Measurements from ENCODE around the gene MAGI1. TPM values are rescaled to one million over a fixed set of nuclear protein-coding genes. Genes with fewer than 3 reads are reported as not detected.

Gene MAGI1
- total RNA-seq, 1 experiment from 2014 or later: 38.6 TPM

DNA sequence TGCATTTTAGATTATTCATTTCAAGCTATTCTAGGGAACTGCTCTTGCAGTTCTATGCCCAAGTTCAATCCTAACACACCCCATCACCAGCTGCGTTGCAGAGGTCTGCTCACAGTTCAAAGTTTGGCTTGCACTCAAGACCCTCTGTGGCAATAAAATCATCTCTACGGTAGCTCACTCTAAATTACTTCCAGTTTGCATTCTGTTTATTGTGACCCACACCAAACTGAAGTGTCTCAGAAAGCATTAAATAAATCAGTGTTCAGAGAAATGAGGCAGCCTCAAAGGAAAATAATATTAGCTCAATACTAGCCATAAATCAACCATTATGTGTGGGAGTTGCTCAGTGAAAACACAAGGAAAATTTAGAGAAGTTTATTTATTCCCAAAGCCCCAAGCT, 250.3 kb downstream of the MAGI1 start:
- ATAC-seq: no peak
- intact Hi-C loops (cut with micrococcal nuclease): loop anchor here (5.0 kb wide), 1 partner anchor 249 kb away; the partner anchor contains the start of gene MAGI1
- no peaks in the 10 kb centered on the region for H3K79me2 ChIP-seq (ENCODE audit: insufficient read depth, low read length)
- H3K9ac ChIP-seq (ENCODE audit: low read length): no peak overlapping the region
- BruUV-seq (replicated peaks): no TSS peak
- no peaks in the 10 kb centered on the region for H4K20me1 ChIP-seq (ENCODE audit: insufficient read depth)
- TF ChIP-seq CEBPB (IDR thresholded peaks at IDR 0.05; ENCODE audit: low read depth): no peak
- TF ChIP-seq FOSL1 (IDR thresholded peaks at IDR 0.05; ENCODE audit: low read depth): no peak
- TF ChIP-seq EZH2phosphoT487 (IDR thresholded peaks at IDR 0.05; ENCODE audit: borderline replicate concordance): no peak
- TF ChIP-seq MAX (IDR thresholded peaks at IDR 0.05): no peak
- no peak for TF ChIP-seq SRF (IDR thresholded peaks at IDR 0.05; ENCODE audit: low read depth)
- no peak for TF ChIP-seq POLR2A (IDR thresholded peaks at IDR 0.05; ENCODE audit: borderline replicate concordance, extremely low read depth, insufficient read depth, insufficient read length)
- TF ChIP-seq, protein P1, sequence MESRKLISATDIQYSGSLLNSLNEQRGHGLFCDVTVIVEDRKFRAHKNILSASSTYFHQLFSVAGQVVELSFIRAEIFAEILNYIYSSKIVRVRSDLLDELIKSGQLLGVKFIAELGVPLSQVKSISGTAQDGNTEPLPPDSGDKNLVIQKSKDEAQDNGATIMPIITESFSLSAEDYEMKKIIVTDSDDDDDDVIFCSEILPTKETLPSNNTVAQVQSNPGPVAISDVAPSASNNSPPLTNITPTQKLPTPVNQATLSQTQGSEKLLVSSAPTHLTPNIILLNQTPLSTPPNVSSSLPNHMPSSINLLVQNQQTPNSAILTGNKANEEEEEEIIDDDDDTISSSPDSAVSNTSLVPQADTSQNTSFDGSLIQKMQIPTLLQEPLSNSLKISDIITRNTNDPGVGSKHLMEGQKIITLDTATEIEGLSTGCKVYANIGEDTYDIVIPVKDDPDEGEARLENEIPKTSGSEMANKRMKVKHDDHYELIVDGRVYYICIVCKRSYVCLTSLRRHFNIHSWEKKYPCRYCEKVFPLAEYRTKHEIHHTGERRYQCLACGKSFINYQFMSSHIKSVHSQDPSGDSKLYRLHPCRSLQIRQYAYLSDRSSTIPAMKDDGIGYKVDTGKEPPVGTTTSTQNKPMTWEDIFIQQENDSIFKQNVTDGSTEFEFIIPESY (IDR thresholded peaks at IDR 0.05; ENCODE audit: extremely low read depth, insufficient replicate concordance, low read length): no peak
- TF ChIP-seq EZH2 (IDR thresholded peaks at IDR 0.05): no peak
- no peak for TF ChIP-seq TCF7L2 (IDR thresholded peaks at IDR 0.05; ENCODE audit: borderline replicate concordance, extremely low read depth, insufficient read depth, insufficient read length)
- TF ChIP-seq POLR2AphosphoS5 (IDR thresholded peaks at IDR 0.05; ENCODE audit: low read depth, low read length): no peak
- TF ChIP-seq, protein P2, sequence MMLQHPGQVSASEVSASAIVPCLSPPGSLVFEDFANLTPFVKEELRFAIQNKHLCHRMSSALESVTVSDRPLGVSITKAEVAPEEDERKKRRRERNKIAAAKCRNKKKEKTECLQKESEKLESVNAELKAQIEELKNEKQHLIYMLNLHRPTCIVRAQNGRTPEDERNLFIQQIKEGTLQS (IDR thresholded peaks at IDR 0.05): no peak
- TF ChIP-seq SIN3A (IDR thresholded peaks at IDR 0.05; ENCODE audit: low read depth): no peak
- no peak for TF ChIP-seq JUND (IDR thresholded peaks at IDR 0.05)
- TF ChIP-seq, protein P3, sequence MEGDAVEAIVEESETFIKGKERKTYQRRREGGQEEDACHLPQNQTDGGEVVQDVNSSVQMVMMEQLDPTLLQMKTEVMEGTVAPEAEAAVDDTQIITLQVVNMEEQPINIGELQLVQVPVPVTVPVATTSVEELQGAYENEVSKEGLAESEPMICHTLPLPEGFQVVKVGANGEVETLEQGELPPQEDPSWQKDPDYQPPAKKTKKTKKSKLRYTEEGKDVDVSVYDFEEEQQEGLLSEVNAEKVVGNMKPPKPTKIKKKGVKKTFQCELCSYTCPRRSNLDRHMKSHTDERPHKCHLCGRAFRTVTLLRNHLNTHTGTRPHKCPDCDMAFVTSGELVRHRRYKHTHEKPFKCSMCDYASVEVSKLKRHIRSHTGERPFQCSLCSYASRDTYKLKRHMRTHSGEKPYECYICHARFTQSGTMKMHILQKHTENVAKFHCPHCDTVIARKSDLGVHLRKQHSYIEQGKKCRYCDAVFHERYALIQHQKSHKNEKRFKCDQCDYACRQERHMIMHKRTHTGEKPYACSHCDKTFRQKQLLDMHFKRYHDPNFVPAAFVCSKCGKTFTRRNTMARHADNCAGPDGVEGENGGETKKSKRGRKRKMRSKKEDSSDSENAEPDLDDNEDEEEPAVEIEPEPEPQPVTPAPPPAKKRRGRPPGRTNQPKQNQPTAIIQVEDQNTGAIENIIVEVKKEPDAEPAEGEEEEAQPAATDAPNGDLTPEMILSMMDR (IDR thresholded peaks at IDR 0.05 in 2 of 3, conservative IDR thresholded peaks at IDR 0.05 in 1 of 3; ENCODE audit: borderline replicate concordance in 1 of 3, insufficient read depth in 1 of 3, low read depth in 2 of 3, low read length in 2 of 3): no peak
- no peak for TF ChIP-seq YY1 (IDR thresholded peaks at IDR 0.05; ENCODE audit: extremely low read depth, insufficient replicate concordance, low read depth, low read length)
- no peak for TF ChIP-seq REST (IDR thresholded peaks at IDR 0.05; ENCODE audit: low read depth)
- no peak for TF ChIP-seq SP1 (IDR thresholded peaks at IDR 0.05; ENCODE audit: low read depth)
- no peak for TF ChIP-seq CBX3 (IDR thresholded peaks at IDR 0.05; ENCODE audit: low read depth)
- no peak for TF ChIP-seq ZFX (IDR thresholded peaks at IDR 0.05)
- TF ChIP-seq RAD21 (IDR thresholded peaks at IDR 0.05; ENCODE audit: low read depth): no peak
- no peaks in the 10 kb centered on the region for H3K27me3 ChIP-seq (ENCODE audit: insufficient read depth, low read length)
- no peak overlapping the region for H3K4me3 ChIP-seq (replicated peaks in 1 of 2; ENCODE audit: low read depth in 1 of 2, low read length in 2 of 2)
- CTCF ChIA-PET: interaction anchor here (1.0 kb wide), 1 partner anchor 407 kb away, joined by 3 read pairs; no protein-coding TSS in a partner anchor
- no peak overlapping the region for H2AFZ ChIP-seq (ENCODE audit: low read depth, low read length, poor library complexity, severe bottlenecking)
- RAD21 ChIA-PET (ENCODE audit: low non-redundant PET in 1 of 2, low total read pairs in 2 of 2, uncharacterized antibody in 2 of 2, unreplicated experiment in 2 of 2): no interaction called here
- H3K36me3 ChIP-seq (ENCODE audit: control insufficient read depth in 1 of 2, insufficient read depth in 2 of 2, low read length in 2 of 2): no peaks in the 10 kb centered on the region
- peaks cover 8 to 15% of the 10 kb centered on the region in 2 experiments for H3K4me1 ChIP-seq (ENCODE audit: control insufficient read depth in 1 of 2, insufficient read depth in 2 of 2, low read length in 2 of 2)
- DNase-seq (ENCODE audit: low read depth, low spot score): no peak
- no peak overlapping the region for H3K27ac ChIP-seq (ENCODE audit: low read depth, low read length)
- no peak overlapping the region for H3K4me2 ChIP-seq (ENCODE audit: low read length)
- no peaks in the 10 kb centered on the region for H3K9me2 ChIP-seq (ENCODE audit: insufficient read depth)
- no peaks in the 10 kb centered on the region for H3K9me3 ChIP-seq (ENCODE audit: control insufficient read depth in 1 of 2, insufficient read depth in 1 of 2, low read depth in 1 of 2, low read length in 2 of 2)
- POLR2A ChIA-PET: no interaction called here
